NK-92 treated with Interleukin-12 subunit alpha and Interleukin-12 subunit beta, amount 100 ng/mL, for 24 hours (cell line): ENCODE results near the gene IQCC.

Experiments used
- DNase-seq: peaks from one replicate; lab custom pipeline; 2025; lab: John Stamatoyannopoulos, UW

The IQCC gene

GRCh38 chr1:32224285-32224684, 18.8 kb downstream of the IQCC start:
- DNase-seq: no peak

GRCh38 chr1:32228771-32229170, 23.3 kb downstream of the IQCC start:
- DNase-seq: no peak

- no peak for DNase-seq
Measured at GRCh38 chr1:32231843-32232432, 26.5 kb downstream of the IQCC start.

- no peak for DNase-seq
Measured at GRCh38 chr1:32232558-32233304, 27.3 kb downstream of the IQCC start.

GRCh38 chr1:32234792-32235191, 29.3 kb downstream of the IQCC start:
- DNase-seq: no peak

- DNase-seq: no peak
Measured at GRCh38 chr1:32239337-32239736, 33.9 kb downstream of the IQCC start.

- no peak for DNase-seq
Measured at GRCh38 chr1:32239790-32240139, 34.3 kb downstream of the IQCC start.

GRCh38 chr1:32240140-32240951, 34.9 kb downstream of the IQCC start:
- no peak for DNase-seq

- no peak for DNase-seq
Measured at GRCh38 chr1:32241001-32241763, 35.7 kb downstream of the IQCC start.

- DNase-seq: no peak
Measured at GRCh38 chr1:32242341-32242851, 36.9 kb downstream of the IQCC start.

GRCh38 chr1:32246888-32247273, 41.4 kb downstream of the IQCC start, which contains the start of gene FAM167B:
TSS of gene FAM167B (plus strand) at chr1:32247222. CDS start at chr1:32247422, 200 bp downstream.
- no peak for DNase-seq

GRCh38 chr1:32247452-32247851, 42.0 kb downstream of the IQCC start:
- DNase-seq: no peak

GRCh38 chr1:32247983-32248889, 42.8 kb downstream of the IQCC start:
- no peak for DNase-seq

- DNase-seq: peak; percentile 84
Measured at GRCh38 chr1:32249831-32250525, 44.5 kb downstream of the IQCC start.

GRCh38 chr1:32250893-32251716, 45.6 kb downstream of the IQCC start, which contains the start of gene LCK:
TSS of gene LCK (plus strand) at chr1:32251265. CDS start at chr1:32274330, 23,065 bp downstream.
- peak; percentile 34 for DNase-seq

GRCh38 chr1:32255072-32256071, 49.9 kb downstream of the IQCC start:
- no peak for DNase-seq

GRCh38 chr1:32256473-32257226, 51.2 kb downstream of the IQCC start:
- DNase-seq: no peak

GRCh38 chr1:32257227-32257508, 51.7 kb downstream of the IQCC start:
- no peak for DNase-seq
